ENCODE measurements around the gene C5orf63.
"Not testable (repeated sequence)": the region's sequence is repeated elsewhere in the genome, so short reads cannot be mapped to it uniquely, and the experiment has no call there.

Gene C5orf63

GRCh38 chr5:127072861-127073846 lies at the start of gene C5orf63:
TSS of gene C5orf63 (minus strand) at chr5:127073502. CDS start at chr5:127058995, 14,507 bp downstream.
- DNase-seq = peak in 18 of 56 donors; percentile 0 to 41 (median 6)

GRCh38 chr5:127112347-127112864 lies 39.1 kb upstream of the C5orf63 start:
- no peak for DNase-seq

GRCh38 chr5:127111112-127111511 lies 37.8 kb upstream of the C5orf63 start:
- DNase-seq = no peak

- DNase-seq = not testable (repeated sequence)
Observed at GRCh38 chr5:127108624-127109260, 35.4 kb upstream of the C5orf63 start.

GRCh38 chr5:127101935-127102334 lies 28.6 kb upstream of the C5orf63 start:
- no peak for DNase-seq

GRCh38 chr5:127101533-127101932 lies 28.2 kb upstream of the C5orf63 start:
- DNase-seq = no peak

GRCh38 chr5:127098241-127098640 lies 24.9 kb upstream of the C5orf63 start:
- no peak for DNase-seq

GRCh38 chr5:127097278-127097677 lies 24.0 kb upstream of the C5orf63 start:
- no peak for DNase-seq

GRCh38 chr5:127096328-127096993 lies 23.2 kb upstream of the C5orf63 start:
- no peak for DNase-seq

- peak in 1 of 56 donors; percentile 4 for DNase-seq
Observed at GRCh38 chr5:127094161-127094814, 21.0 kb upstream of the C5orf63 start.

GRCh38 chr5:127092690-127093089 lies 19.4 kb upstream of the C5orf63 start:
- DNase-seq = no peak

- no peak for DNase-seq
Observed at GRCh38 chr5:127089191-127089590, 15.9 kb upstream of the C5orf63 start.

- DNase-seq = no peak
Observed at GRCh38 chr5:127088251-127088650, 14.9 kb upstream of the C5orf63 start.

- no peak for DNase-seq
Observed at GRCh38 chr5:127086589-127086988, 13.3 kb upstream of the C5orf63 start.

- DNase-seq = no peak
Observed at GRCh38 chr5:127085796-127086195, 12.5 kb upstream of the C5orf63 start.

- no peak for DNase-seq
Observed at GRCh38 chr5:127085371-127085770, 12.1 kb upstream of the C5orf63 start.

GRCh38 chr5:127084656-127085055 lies 11.4 kb upstream of the C5orf63 start:
- DNase-seq = no peak

GRCh38 chr5:127083711-127084110 lies 10.4 kb upstream of the C5orf63 start:
- no peak for DNase-seq

GRCh38 chr5:127079994-127080491 lies 6.7 kb upstream of the C5orf63 start:
- no peak for DNase-seq

GRCh38 chr5:127077366-127077765 lies 4.1 kb upstream of the C5orf63 start:
- no peak for DNase-seq

Data from nucleus accumbens (tissue), 56 donors.